GM18861 (cell line): ENCODE results near the gene SH3GL3.

ENCODE experiments used
- ATAC-seq: cut with Tn5 transposase; IDR thresholded peaks from one replicate; pipeline ENCODE4 v1.9.1; 2021; ENCODE audit not compliant: unreplicated experiment

The SH3GL3 gene

DNA sequence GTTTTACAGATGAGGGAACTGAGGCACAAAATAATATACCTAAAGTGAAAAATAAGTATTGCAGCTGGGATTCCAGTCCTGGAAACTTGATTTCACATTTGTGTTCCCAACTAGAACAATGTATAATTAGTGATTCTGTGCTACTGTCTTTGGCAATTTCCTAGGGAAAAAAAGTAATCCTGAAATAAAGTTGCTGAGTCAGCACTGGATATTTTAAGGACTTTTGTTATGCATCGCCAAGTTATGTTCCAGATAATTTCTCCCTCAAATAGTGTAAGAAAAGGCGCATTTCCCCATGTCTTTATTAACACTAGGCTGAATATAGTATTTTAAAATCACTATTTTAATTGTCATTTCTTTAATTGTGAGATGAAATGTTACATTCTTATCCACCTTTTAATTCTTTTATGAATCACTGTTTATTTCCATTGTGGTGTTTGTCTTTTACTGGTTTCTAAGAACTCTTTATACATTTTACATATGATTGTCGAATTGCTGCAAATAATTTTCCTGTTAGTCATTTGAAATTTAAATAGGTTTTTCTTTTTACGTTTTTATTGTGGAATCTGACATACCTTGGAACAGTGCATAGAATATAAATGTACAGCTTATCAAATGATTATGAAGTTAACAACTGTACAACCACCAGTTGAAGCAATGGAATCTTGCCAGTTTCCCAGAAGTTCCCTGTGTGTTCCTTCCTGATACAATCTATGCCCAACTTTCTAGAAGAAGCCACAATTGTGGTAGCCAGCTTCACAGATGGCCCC lies 56.6 kb downstream of the SH3GL3 start:
- ATAC-seq, result no peak

DNA sequence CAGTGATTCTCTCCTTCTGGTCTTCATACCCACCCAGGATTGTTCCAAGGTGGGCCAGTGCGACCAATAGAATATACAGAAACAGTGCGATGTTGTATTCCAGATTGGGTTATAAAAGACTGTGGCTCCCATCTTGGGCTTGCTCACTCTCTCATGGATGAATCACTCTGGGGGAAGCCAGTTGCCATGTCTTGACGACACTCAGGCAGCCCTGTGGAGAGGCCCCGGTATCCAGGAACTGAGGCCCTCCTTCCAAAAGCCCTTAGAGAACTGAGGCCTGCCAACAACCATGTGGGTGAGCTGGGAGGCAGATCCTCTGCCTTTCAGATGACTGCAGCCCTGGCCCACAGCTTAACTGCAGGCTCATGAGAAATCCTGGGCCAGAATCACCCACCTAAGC lies 57.2 kb downstream of the SH3GL3 start:
- no peak for ATAC-seq

DNA sequence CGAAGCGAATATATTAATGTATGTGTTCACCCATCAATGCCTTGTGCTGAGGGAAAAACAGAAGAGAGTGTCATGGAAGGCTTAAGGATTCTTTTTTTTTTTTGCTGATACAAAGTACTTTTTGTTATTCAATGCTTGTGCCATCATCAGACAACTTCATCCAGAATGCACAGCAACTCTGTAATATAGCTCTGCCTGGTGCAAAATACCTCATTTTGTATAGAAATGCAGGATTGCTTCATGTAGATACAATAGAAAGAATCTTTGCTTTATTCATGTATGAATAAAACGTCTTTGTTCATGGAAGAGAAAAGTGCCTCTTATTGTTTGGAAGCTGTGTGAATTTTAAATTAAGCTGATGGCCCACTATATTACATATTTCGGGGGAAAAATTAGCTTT lies 62.9 kb downstream of the SH3GL3 start:
- no peak for ATAC-seq

DNA sequence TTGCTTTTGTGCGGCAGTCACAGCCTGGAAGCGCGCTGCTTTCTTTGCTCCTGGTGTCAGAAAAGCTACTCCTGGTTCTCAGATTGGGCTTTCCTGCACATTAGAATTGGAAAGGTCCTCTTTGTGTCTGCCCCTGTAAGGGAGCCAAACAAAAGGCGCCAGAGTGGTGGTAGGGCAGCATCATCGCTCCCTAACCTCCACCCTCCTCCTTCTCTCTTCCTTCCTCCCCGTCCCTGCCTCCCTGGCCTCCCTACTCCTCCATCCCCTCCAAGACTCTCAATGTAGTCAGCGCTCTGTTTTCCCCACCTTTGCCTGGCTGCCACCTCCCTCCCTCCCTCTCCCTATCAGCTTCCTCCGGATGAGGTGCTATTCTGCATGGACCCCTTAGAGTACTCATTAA lies 65.3 kb downstream of the SH3GL3 start:
- no peak for ATAC-seq

DNA sequence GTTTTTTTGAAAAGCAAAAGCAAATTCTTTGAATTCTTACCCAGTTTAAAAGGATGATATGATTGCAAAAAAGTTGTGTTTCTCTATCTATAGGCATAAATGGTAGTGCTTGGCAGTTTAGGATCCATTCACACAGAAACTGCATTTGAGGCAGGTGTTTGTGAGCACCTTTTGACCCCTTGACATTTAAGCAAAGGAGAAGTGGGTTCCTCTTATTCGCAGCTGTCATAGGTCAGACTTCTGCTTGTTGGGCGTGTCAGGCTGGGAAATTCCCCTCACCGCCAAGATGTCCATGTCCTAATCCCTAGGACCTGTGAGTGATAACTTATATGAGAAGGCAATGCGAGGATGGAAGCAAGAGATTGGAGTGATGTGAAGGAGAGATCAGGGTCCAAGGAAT lies 67.4 kb downstream of the SH3GL3 start:
- no peak for ATAC-seq

DNA sequence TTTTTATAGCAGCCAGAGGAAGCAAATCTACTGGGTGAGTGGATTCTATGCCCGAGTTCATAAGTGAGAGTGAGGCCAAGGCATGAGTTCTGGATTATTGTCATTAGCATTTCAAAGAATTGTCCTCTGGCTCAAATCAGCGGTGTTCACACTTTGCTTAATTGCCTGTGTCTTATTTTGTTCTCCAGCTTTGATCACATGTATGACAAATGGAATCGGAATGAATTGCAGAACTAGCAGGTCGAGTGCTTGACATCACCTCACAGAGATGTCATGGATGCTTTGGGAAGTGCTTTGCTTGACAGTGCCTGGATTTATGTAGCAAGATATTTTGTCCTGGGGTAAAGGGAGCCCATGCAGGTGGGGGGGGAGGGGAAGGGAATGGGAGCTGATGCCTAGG lies 68.0 kb downstream of the SH3GL3 start:
- no peak for ATAC-seq

DNA sequence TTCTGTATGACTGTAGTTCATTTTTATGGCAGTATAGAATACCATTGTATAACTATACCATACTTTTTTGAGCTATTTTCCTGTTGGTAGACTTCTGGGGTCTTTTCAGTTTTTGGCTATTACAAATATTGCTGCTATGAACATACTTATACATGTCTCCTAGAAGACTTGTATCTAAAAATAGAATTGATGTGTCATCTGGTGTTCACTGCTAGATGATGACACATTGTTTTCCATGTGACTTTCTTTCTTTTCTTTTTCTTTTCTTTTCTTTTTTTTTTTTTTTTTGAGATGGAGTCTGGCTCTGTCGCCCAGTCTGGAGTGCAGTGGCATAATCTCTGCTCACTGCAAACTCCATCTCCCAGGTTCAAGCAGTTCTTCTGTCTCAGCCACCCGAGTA lies 69.8 kb downstream of the SH3GL3 start:
- no peak for ATAC-seq

DNA sequence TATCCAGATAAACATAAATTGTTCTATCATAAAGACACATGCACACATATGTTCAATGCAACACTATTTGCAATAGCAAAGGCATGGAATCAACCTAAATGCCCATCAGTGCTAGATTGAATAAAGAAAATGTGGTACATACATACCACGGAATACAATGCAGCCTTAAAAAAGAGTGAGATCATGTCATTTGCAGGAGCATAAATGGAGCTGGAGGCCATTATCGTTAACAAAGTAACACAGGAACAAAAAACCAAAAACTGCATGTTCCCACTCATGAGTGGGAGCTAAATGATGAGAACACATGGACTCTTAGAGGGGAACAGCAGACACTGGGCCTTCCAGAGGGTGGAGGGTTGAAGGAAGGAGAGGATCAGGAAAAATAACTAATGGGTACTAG lies 79.2 kb downstream of the SH3GL3 start:
- ATAC-seq, result no peak

DNA sequence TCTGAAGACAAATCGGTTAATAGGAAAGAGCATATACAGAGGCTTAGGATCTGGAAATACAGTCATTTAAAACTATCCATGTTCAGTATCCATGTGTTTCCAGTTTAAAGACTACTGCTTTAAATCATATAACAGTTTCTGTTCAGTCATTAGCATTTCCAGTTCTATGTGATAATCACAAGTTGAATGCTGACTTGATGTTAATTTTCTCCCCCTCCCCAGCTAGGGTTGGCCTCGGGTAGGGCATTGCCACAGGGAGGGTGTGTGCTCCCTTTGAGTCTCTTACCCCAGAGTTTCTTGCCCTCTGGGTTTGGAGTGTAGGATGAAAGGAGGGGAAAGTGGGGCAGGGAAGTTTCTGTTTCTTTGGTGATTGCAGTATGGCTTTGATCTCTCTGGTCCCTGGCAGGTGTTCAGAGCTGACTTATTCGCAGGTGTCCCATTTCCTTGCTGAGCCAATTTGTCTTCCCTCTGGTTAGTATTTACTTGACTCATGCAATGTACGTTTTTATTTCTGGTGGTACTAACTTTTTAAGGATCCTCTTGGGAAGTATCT lies 86.3 kb downstream of the SH3GL3 start:
- no peak for ATAC-seq

DNA sequence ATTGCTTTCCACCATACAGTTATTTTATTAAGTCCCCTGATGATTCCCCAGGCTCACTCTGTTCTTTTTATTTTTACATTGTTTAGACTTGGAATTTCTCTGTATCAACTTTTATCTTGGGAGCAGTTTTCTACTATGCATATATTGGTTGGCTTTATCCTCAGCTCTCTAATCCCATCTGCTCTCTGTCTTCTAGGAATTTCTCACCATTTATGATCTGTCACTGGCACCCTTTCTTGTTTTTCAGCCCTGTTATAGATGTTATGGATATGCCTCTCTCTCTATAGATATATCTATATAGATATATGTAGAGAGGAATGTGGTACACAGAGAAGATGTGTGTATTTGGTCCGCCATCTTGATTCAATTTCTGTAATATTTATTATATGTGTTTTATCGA lies 90.5 kb downstream of the SH3GL3 start:
- ATAC-seq, result no peak

DNA sequence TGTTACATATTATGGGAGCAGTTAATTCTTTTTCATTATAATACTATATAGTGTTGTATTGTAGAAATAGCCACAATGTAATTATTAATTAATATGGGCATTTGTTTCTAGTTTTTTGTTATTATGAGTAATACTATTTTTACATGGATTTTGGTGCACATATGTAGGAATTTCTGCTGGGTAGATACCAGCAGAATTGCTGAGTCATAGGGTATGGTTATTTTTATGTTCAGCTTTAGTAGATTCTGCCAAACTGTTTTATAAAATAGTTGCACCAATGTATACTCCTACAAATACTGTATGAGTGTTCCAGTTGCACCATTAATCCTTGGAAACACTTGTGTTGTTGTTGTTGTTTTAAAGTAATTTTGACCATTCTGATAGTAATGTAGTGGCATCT lies 91.5 kb downstream of the SH3GL3 start:
- no peak for ATAC-seq

DNA sequence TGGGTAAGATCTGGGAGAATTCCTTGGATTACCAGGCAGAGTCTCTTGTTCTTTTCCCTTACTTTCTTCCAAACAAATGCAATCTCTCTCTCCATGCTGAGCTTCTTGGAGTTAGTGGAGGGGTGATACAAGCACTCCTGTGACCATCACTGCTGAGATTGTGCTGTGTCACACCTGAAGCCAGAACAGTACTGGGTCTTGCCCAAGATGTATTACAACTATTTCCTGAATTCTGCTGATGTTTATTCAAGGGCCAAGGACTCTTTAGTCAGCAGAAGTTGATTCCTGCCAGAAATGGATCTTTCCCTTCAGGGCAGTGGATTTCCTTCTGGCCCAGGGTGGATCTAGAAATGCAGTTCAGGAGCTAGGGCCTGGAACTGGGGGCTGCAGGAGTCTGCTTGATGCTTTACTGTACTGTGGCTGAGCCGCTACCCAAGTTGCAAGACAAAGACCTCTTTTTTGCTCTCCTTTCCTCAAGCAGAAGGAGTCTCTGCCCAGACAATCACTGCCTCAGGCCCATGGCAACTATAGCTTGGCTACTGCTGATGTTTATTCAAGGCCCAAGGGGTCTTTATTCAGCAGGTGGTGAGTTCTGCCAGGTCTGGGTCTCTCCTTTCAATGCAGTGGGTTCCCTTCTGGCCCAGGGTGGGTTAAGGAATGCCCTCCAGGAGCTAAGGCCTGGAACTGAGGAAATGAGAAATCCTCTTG lies 98.8 kb downstream of the SH3GL3 start:
- no peak for ATAC-seq

DNA sequence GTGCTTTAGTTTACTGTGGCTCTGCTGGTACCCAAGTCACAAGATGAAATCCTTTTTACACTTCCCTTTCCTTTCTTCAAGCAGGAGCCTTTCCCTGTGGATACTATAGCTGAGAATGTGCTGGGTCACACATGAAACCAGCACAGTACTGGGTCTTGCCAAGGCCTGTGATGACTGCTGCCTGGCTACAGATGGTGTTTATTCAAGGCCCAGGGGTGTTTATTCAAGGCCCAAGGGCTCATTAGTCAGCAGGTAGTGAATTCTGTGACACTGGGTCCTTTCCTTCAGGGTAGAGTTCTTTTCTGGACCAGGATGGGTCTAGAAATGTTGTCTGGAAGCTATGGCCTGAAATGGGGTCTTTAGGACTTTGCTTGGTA lies 99.4 kb downstream of the SH3GL3 start:
- ATAC-seq, result no peak

DNA sequence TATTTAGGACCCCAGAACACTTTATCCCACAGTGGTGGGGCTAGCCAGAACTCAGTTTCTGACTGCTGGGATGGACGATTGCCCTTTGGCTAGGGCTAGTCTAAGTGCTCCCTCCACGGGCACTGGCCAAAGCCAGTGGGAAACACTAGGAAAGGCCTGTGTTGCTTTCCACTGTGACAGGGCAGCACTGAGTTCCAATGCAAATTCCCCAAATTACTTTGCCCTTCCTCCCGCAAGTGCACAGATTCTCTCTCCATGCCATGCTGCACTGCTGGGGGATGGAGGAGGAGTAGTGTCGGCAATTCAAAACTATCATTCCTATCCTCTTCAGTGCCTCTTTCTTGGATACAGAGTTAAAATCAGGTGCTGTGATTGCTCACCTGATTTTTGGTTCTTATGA lies 100.0 kb downstream of the SH3GL3 start:
- ATAC-seq, result no peak

DNA sequence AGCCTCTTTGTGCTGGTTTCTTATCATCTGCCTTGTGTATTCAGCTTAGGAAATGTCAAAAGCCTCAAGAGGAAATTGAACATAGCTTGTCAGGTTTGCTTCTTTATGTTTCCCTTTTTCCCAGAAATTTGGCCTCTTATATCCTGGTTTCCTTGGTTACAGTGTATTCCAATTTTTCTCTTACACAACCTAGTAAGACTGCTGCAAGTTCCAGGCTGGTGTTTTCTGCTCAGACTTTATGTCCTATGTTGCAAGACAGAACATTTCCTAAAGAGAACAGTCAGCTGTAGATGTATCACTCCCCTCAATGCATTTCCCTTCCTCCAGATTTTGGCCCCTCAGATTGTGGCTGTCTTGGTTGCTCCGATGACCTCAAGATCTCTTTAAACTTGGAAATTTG lies 102.5 kb downstream of the SH3GL3 start:
- ATAC-seq, result no peak

DNA sequence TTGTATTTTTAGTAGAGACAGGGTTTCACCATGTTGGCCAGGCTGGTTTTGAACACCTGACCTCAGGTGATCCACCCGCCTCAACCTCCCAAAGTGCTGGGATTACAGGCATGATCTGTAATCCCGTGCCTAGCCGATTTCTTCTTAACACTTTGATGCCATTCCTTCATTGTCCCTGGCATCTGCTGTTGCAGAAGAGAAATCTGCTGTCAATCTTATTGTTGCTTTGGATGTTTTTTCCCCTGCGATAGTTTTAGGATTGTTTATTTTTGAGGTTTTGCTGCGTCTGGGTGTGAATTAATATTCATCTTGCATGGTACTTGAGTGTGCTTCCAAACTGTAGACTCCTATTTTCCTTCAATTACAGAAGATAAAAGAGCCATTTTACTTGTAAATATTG lies 107.4 kb downstream of the SH3GL3 start:
- ATAC-seq, result no peak

DNA sequence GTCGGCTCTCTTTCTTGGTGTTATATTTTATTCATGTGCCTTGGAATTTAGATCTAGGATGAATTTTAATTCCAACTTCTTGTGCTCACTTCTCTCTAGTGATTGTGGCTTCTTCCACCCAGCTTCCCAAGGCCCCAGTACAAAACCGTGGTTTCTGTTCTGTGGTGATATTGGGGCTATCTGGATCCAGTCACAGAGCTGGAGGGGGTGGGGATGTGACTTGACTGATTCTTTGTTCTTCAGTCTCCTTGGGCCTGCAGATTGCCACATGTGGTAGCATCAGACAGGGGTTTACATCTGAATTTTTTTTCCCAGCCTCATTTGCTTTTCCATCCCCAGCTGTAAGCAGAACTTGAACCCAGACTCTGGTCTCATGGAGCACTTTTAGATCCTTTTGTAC lies 108.2 kb downstream of the SH3GL3 start:
- ATAC-seq, result no peak

DNA sequence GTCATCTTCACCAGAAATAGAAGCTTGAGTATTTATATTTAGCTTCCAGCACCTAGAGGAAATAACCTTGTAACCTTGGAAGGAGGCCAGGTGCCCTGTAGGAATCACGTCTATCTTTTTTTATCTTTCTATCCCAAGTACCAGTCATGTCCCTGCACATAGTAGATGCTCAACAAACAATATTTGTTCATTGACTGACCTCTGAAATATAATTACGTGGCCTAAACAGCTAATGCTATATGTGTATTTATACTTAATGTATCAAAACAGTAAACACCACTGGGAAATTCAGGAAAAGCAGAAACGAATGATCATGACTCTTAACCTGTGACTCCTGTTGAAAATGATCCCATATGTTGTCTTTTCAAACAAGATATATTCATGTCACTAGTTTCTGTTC lies 108.9 kb downstream of the SH3GL3 start:
- no peak for ATAC-seq

DNA sequence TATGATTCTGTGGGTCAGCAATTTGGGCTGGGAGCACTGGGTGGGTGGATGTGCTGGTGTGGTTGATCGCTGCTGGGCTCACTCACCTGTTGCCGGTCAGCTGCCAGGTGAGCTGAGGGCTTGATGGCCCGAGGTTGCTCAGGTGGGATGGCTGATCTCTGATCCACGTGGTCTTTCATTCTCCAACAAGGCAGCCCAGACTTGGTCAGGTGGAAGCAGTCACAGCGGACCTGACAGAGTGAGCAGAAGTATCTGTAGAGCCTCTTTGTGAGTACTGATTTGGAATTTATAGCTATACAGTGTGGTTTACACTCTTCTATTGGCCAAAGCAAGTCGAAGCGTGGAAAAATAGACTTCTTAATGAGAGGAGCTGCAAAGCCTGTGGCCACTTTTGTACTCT lies 109.6 kb downstream of the SH3GL3 start:
- no peak for ATAC-seq

DNA sequence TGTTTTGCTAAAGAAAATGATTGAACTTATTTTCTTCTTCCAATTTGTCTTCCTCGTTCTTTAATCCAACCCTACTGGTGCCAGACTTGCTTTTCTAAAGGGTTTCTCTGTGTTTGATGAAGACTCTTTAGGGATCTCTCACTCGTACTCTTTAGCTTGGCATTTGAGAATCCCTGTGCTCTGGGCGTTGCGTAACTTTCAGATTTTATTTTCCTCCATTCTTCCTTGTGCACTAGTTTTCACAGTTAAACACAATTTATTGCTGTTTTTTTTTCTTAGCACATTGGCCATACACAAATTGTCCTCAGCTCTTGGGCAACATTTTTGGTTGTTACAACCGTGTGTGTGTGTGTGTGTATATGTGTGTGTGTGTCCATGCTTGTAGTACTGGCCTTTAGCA lies 111.0 kb downstream of the SH3GL3 start:
- ATAC-seq, result no peak

DNA sequence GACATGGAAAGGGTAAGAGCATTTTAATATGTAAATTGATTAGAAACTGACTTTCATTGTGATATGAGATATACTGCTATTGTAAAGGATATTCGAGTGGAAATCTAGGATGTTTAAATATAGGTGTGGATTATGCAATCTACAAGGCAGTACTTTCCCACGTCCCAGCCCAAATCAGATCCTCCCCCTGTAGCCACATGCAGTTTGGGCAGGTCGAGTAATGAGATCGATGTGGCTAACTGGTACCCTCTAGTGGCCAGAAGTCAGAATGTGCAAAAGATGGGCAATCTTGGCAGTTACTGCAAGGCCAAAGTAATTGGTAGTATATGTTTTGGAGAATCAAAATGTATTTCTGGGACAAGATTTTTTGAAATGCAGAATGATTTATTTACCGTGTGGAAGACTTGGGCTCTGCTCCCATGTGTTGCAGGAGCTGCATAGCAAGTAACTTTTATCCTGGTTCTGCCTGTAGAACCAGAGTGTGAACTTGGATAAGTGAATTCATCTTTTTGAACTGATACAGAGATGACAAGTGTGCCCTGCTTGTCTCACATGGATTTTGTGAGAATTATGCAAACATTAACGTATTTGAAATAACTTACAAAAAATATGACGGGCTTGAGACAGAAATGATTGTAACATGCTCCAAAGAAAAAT lies 112.3 kb downstream of the SH3GL3 start:
- no peak for ATAC-seq

DNA sequence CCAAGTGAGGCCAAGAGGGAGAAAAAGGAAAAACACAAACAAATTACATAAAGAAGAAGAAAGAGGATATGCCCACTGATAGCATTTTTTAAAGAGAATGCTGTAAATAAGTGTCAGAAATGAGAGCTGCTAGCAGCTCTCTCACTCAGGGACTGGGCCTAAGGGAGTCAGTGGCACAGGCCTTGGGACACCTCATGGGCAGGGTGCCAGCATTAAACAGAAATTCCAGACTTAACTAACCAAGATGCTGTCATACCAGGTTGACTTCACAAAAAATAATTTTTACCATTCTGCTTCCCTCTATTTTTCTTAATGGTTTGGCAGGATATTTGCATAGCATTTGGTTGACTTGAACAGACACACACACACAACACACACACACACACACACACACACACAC lies 114.5 kb downstream of the SH3GL3 start:
- no peak for ATAC-seq
